Measurements from ENCODE around the gene DNAH8. TPM values are rescaled to one million over a fixed set of nuclear protein-coding genes. Genes with fewer than 3 reads are reported as not detected.
"Not testable (repeated sequence)": the region's sequence is repeated elsewhere in the genome, so short reads cannot be mapped to it uniquely, and the experiment has no call there.

DNAH8 gene
- total RNA-seq, 1 donor: under 0.01 TPM

DNA sequence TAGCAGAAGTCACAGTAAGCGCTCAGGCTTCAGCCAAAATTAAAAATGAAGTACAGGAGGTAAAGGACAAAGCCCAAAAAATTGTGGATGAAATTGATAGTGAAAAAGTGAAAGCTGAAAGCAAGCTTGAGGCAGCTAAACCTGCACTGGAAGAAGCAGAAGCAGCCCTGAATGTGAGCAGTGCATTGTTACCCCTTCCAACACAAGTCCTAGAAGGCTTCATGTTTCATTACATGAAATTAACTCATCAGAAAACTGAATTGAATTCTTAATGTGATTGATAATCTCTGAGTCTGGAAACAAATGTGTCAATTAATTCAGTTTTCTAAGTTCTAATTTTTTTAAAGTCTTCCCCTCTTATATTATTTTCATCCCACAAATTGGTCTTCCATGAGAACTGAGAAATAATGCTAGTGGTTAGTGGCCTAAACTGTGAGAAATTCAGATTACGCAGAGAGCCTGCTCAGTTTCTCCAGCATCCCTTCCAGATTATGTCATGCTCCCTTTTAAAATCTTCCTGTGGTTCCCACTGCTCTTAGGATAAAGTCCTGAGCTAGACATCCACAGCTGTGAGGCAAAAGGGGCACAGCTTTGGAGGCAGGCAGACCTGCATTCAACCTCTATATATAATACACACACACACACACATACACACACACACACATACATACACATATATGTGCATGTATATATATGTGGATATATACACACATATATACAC is 200.3 kb downstream of the DNAH8 start:
- H3K4me3 ChIP-seq (ENCODE audit: low read depth, low read length): no peak overlapping the region
- TF ChIP-seq, protein P1, sequence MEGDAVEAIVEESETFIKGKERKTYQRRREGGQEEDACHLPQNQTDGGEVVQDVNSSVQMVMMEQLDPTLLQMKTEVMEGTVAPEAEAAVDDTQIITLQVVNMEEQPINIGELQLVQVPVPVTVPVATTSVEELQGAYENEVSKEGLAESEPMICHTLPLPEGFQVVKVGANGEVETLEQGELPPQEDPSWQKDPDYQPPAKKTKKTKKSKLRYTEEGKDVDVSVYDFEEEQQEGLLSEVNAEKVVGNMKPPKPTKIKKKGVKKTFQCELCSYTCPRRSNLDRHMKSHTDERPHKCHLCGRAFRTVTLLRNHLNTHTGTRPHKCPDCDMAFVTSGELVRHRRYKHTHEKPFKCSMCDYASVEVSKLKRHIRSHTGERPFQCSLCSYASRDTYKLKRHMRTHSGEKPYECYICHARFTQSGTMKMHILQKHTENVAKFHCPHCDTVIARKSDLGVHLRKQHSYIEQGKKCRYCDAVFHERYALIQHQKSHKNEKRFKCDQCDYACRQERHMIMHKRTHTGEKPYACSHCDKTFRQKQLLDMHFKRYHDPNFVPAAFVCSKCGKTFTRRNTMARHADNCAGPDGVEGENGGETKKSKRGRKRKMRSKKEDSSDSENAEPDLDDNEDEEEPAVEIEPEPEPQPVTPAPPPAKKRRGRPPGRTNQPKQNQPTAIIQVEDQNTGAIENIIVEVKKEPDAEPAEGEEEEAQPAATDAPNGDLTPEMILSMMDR (IDR thresholded peaks at IDR 0.05; ENCODE audit: insufficient read depth, low read depth, low read length): no peak
- no peak for DNase-seq (ENCODE audit: low read depth)

DNA sequence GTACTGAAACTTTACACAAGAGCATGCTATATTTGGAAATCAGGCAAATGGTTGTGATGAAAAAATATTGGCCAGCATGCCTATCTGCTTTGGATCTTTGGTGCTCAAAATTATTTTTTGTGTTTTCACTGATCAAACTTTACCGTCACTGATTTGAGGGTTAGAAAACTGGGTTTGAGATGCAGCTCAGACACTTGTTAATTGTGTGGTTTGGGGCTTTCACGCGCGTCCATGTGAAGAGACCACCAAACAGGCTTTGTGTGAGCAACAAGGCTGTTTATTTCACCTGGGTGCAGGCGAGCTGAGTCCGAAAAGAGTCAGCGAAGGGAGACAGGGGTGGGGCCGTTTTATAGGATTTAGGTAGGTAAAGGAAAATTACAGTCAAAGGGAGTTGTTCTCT is 206.4 kb downstream of the DNAH8 start:
- not testable (repeated sequence) for H3K4me3 ChIP-seq (ENCODE audit: low read depth, low read length); DNase-seq (ENCODE audit: low read depth)

DNA sequence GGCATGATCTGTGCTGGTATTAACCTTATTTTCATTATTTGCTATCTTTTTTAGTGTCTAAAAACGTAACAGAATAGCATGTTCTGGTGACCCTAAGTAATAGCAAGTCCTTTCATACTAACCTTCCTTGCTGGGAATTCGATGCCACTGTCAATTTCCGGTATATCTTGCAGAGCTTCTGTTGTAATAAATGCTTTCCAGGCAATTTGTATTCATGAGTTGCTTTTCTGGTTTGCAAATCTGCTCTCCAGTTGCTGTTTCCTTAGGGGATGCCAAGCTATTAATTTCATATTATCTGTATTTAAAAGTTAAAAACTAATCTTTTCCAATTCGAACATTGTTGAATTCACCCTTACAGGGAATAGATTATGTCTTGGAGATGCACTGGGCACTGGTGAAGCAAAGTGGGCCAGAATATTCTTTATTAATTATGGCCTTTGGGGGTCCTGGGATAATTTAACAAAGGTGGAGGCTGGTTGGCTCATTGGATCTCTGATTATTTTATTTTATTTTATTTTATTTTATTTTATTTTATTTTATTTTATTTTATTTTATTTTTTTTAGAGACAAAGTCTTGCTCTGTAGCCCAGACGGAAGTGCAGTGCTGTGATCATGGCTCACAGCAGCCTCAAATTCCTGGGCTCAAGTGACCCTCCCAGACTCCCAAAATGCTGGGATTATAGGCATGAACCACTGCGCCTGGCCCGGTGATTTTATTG is 209.8 kb downstream of the DNAH8 start:
- TF ChIP-seq, protein P1 (IDR thresholded peaks at IDR 0.05; ENCODE audit: insufficient read depth, low read depth, low read length): no peak
- DNase-seq (ENCODE audit: low read depth): no peak
- H3K4me3 ChIP-seq (ENCODE audit: low read depth, low read length): no peak overlapping the region

DNA sequence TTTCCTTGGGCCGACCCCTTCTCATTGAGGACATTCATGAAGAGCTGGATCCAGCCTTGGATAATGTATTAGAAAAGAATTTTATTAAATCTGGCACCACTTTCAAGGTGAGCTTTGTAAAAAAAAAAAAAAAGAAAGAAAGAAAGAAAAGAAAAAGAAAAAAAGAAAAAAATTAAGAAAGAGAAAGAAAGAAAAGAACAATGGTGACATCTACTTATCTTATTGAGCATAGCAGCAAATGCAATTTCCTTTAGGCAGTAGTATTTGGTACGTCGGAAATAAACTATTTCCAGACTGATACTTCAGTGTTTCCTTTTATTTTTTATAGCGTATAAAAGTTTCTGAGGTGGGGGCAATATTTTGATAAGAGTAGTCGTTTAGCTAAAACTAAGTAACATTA is 214.4 kb downstream of the DNAH8 start:
- no peak for DNase-seq (ENCODE audit: low read depth)
- H3K4me3 ChIP-seq (ENCODE audit: low read depth, low read length): no peak overlapping the region
- TF ChIP-seq, protein P1 (IDR thresholded peaks at IDR 0.05; ENCODE audit: insufficient read depth, low read depth, low read length): no peak

DNA sequence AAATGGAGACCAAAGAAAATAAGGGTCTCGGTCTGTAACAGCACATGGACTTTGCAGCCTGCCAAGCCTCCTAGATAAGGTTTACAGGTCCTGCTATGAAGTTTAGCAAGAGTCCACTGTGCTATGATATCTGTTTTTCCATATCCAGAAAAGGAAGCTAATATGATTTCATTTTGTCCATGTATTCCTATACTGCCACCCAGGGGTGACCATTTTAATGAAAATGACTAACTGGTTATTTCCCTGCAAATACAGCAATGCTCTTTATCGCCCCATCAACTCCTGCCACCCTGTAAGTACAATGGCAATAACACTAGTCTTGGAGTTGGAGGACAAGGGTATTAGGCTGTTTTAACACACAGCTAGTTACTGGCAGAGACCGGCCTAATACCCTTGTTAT is 218.3 kb downstream of the DNAH8 start:
- peak; percentile 1 for DNase-seq (ENCODE audit: low read depth)
- no peak overlapping the region for H3K4me3 ChIP-seq (ENCODE audit: low read depth, low read length)
- TF ChIP-seq, protein P1 (IDR thresholded peaks at IDR 0.05; ENCODE audit: insufficient read depth, low read depth, low read length): peak; percentile 21

DNA sequence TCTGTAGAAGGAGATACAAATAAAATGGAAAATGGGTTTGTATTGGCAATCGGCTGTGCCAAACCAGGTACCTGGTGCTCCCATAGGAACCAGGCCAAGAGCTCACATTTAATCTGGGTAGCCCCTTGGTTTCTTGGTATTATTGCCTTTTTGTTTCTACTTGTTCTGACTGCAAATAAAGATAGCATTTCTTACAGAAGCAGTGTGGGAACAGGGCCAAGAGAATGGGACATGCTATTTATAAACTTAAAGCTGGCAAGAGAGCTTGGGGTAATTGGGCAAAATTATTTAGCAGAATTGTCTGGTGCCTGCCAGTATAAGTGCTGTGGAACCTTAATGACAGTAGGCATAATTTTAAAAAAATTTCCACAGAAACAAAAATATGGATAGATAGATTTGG is 219.9 kb downstream of the DNAH8 start:
- DNase-seq (ENCODE audit: low read depth): no peak
- TF ChIP-seq, protein P1 (IDR thresholded peaks at IDR 0.05; ENCODE audit: insufficient read depth, low read depth, low read length): no peak
- no peak overlapping the region for H3K4me3 ChIP-seq (ENCODE audit: low read depth, low read length)

DNA sequence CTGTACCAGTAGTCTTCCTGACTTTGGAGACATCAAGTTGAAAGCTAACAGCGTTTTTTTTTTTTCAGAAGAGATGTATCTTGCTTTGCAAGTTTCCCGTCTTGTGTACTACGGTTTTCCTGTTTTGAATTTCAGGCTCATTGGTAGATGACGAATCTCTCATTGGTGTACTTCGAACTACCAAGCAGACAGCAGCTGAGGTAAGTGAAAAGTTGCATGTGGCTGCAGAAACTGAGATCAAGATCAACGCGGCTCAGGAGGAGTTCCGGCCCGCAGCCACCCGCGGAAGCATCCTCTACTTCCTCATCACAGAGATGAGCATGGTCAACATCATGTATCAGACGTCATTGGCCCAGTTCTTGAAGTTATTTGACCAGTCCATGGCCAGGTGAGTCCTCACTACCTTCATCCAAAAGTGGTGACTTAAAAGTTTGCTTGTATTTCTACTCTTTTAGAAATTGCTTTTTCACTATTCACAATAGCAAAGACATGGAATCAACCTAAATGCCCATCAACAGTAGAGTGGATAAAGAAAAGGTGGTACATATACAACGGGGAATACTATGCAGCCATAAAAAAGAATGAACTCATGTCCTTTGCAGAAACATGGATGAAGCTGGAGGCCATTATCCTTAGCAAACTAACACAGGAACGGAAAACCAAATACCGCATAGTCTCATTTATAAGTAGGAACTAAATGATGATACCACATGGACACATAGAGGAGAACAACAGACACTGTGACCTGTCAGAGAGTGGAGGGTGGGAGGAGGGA is 222.9 kb downstream of the DNAH8 start:
- TF ChIP-seq, protein P1 (IDR thresholded peaks at IDR 0.05; ENCODE audit: insufficient read depth, low read depth, low read length): no peak
- no peak overlapping the region for H3K4me3 ChIP-seq (ENCODE audit: low read depth, low read length)
- DNase-seq (ENCODE audit: low read depth): no peak
